Measurements from ENCODE around the gene CPNE9. TPM values are rescaled to one million over a fixed set of nuclear protein-coding genes. Genes with fewer than 3 reads are reported as not detected.

Gene CPNE9
- total and polyA plus RNA-seq, 2 experiments from 2014 or later: not detected

- H3K36me3 ChIP-seq (replicated peaks; ENCODE audit: insufficient read depth, low read depth): no peaks in the 10 kb centered on the region
- no peak for DNase-seq (ENCODE audit: low spot score)
- H3K27me3 ChIP-seq: no peaks in the 10 kb centered on the region
- TF ChIP-seq CTCF (IDR thresholded peaks at IDR 0.05; ENCODE audit: poor library complexity) (no peak), EZH2phosphoT487 (IDR thresholded peaks at IDR 0.05; ENCODE audit: low read depth, severe bottlenecking, unreplicated experiment) (no peak), EZH2 (IDR thresholded peaks at IDR 0.05; ENCODE audit: borderline replicate concordance) (no peak)
- no peak overlapping the region for H3K4me3 ChIP-seq
- H3K27ac ChIP-seq: no peak overlapping the region
- no peak overlapping the region for H2AFZ ChIP-seq
- H3K79me2 ChIP-seq: peaks cover 24% of the 10 kb centered on the region
- no peaks in the 10 kb centered on the region for H4K20me1 ChIP-seq (ENCODE audit: insufficient read depth, poor library complexity, severe bottlenecking)
- no peak overlapping the region for H3K4me2 ChIP-seq
- H3K4me1 ChIP-seq (ENCODE audit: insufficient read depth): no peaks in the 10 kb centered on the region
- no peaks in the 10 kb centered on the region for H3K9me3 ChIP-seq (ENCODE audit: low read depth)
- H3K9me2 ChIP-seq (replicated peaks; ENCODE audit: insufficient read depth): no peaks in the 10 kb centered on the region
- WGBS (ENCODE audit: low lambda C conversion rate, missing lambda C conversion rate): 87% methylated on average over 8 of the region's 8 CpGs
Measured at GRCh38 chr3:9754678-9755077, 51.0 kb downstream of the CPNE9 start.

- no peaks in the 10 kb centered on the region for H4K20me1 ChIP-seq (ENCODE audit: insufficient read depth, poor library complexity, severe bottlenecking)
- DNase-seq (ENCODE audit: low spot score): no peak
- TF ChIP-seq EZH2phosphoT487 (IDR thresholded peaks at IDR 0.05; ENCODE audit: low read depth, severe bottlenecking, unreplicated experiment) (no peak), CTCF (IDR thresholded peaks at IDR 0.05; ENCODE audit: poor library complexity) (no peak), EZH2 (IDR thresholded peaks at IDR 0.05; ENCODE audit: borderline replicate concordance) (no peak)
- H3K27me3 ChIP-seq: no peaks in the 10 kb centered on the region
- H3K4me3 ChIP-seq: no peak overlapping the region
- no peak overlapping the region for H2AFZ ChIP-seq
- H3K79me2 ChIP-seq: peaks cover 2% of the 10 kb centered on the region
- WGBS (ENCODE audit: low lambda C conversion rate, missing lambda C conversion rate): 98% methylated on average over 12 of the region's 13 CpGs
- H3K9me2 ChIP-seq (replicated peaks; ENCODE audit: insufficient read depth): no peaks in the 10 kb centered on the region
- no peaks in the 10 kb centered on the region for H3K4me1 ChIP-seq (ENCODE audit: insufficient read depth)
- H3K36me3 ChIP-seq (replicated peaks; ENCODE audit: insufficient read depth, low read depth): no peaks in the 10 kb centered on the region
- no peak overlapping the region for H3K4me2 ChIP-seq
- no peak overlapping the region for H3K27ac ChIP-seq
- no peaks in the 10 kb centered on the region for H3K9me3 ChIP-seq (ENCODE audit: low read depth)
Measured at GRCh38 chr3:9757427-9757826, 53.8 kb downstream of the CPNE9 start.

- Histone ChIP-seq H3K27me3 (no peaks in the 10 kb centered on the region), H3K79me2 (no peaks in the 10 kb centered on the region), H3K4me1 (ENCODE audit: insufficient read depth) (no peaks in the 10 kb centered on the region), H4K20me1 (ENCODE audit: insufficient read depth, poor library complexity, severe bottlenecking) (no peaks in the 10 kb centered on the region), H3K9me3 (ENCODE audit: low read depth) (no peaks in the 10 kb centered on the region), H3K27ac (no peak overlapping the region), H3K4me2 (no peak overlapping the region), H3K36me3 (replicated peaks; ENCODE audit: insufficient read depth, low read depth) (no peaks in the 10 kb centered on the region), H3K9me2 (replicated peaks; ENCODE audit: insufficient read depth) (no peaks in the 10 kb centered on the region), H3K4me3 (no peak overlapping the region), H2AFZ (no peak overlapping the region)
- 98% methylated on average over 10 of the region's 10 CpGs for WGBS (ENCODE audit: low lambda C conversion rate, missing lambda C conversion rate)
- DNase-seq (ENCODE audit: low spot score): no peak
- TF ChIP-seq EZH2phosphoT487 (IDR thresholded peaks at IDR 0.05; ENCODE audit: low read depth, severe bottlenecking, unreplicated experiment) (no peak), CTCF (IDR thresholded peaks at IDR 0.05; ENCODE audit: poor library complexity) (no peak), EZH2 (IDR thresholded peaks at IDR 0.05; ENCODE audit: borderline replicate concordance) (no peak)
Measured at GRCh38 chr3:9760779-9761505, 57.3 kb downstream of the CPNE9 start.

Measured in hepatocyte (in vitro differentiated cells).